GM23338 (cell line): Measurements from ENCODE around the gene LRRC75B.
"Not testable (repeated sequence)": the region's sequence is repeated elsewhere in the genome, so short reads cannot be mapped to it uniquely, and the experiment has no call there.

Experiments
- CTCF ChIP-seq, 2 experiments: fragments of 200-600 bp in 1 of 2; sonication (generic) in 1 of 2; conservative IDR thresholded peaks; 2 replicates each; pipeline versions ENCODE4 v1.5.1 to v1.6.1; 2016 to 2017; ENCODE audit warnings: antibody characterized with exemption in 2 of 2, low read depth in 2 of 2, mild to moderate bottlenecking in 2 of 2, moderate library complexity in 1 of 2
- EZH2phosphoT487 ChIP-seq: fragments of 200-600 bp; sonication (generic); IDR thresholded peaks from one replicate; pipeline ENCODE4 v1.8.1; 2018; ENCODE audit warnings: antibody characterized with exemption; ENCODE audit not compliant: unreplicated experiment

- not testable (repeated sequence) for TF ChIP-seq EZH2phosphoT487
- TF ChIP-seq CTCF (conservative IDR thresholded peaks at IDR 0.05; ENCODE audit: low read depth in 2 of 2), result peak; percentile 42 to 63
Observed at GRCh38 chr22:24629069-24629468, 36.2 kb upstream of the LRRC75B start.
